Testis (tissue), 2 donors: Measurements from ENCODE around the gene FARS2.

Experiments used
- POLR2A ChIP-seq: fragments of 450-650 bp; IDR thresholded peaks from one replicate; pipeline ENCODE4 v1.6.1; 2017; ENCODE audit warnings: antibody characterized with exemption, mild to moderate bottlenecking, moderate library complexity
- TF ChIP-seq, protein P1 (sequence below), 3 experiments: fragments of 450-650 bp in 2 of 3; fragments of 200-600 bp in 1 of 3; sonication (generic) in 1 of 3; IDR thresholded peaks; one replicate each; pipeline ENCODE4 v1.5.1; 2016 to 2019; ENCODE audit warnings: antibody characterized with exemption in 3 of 3, mild to moderate bottlenecking in 2 of 3, moderate library complexity in 1 of 3

DNA sequence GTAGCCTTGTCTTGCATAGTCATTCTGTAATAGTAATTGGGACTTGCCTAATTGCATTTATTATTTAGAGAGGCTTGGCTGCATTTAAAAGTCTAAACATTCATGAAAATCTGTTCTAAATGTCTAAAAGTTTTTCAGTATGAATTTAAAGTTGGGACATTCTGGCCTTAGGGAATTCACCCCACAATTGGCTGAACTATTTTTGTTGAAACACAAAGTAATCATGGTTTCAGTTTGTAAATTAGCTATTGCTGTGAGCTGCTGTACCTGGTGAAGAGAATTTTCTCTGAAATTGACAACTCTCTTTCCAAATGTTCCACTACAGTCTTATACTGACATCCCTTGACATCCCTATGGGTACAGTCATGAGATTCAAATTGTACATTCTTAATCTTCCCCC lies 253.0 kb downstream of the FARS2 start:
- TF ChIP-seq, protein P1, sequence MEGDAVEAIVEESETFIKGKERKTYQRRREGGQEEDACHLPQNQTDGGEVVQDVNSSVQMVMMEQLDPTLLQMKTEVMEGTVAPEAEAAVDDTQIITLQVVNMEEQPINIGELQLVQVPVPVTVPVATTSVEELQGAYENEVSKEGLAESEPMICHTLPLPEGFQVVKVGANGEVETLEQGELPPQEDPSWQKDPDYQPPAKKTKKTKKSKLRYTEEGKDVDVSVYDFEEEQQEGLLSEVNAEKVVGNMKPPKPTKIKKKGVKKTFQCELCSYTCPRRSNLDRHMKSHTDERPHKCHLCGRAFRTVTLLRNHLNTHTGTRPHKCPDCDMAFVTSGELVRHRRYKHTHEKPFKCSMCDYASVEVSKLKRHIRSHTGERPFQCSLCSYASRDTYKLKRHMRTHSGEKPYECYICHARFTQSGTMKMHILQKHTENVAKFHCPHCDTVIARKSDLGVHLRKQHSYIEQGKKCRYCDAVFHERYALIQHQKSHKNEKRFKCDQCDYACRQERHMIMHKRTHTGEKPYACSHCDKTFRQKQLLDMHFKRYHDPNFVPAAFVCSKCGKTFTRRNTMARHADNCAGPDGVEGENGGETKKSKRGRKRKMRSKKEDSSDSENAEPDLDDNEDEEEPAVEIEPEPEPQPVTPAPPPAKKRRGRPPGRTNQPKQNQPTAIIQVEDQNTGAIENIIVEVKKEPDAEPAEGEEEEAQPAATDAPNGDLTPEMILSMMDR (IDR thresholded peaks at IDR 0.05): no peak
- TF ChIP-seq POLR2A: no peak
